ENCODE measurements around the gene ISLR.
A peak's percentile ranks its signal among the peaks of the same experiment; 100 is the strongest.

The ISLR gene

GRCh38 chr15:74208496-74208895 is 35.0 kb downstream of the ISLR start:
- Histone ChIP-seq H3K4me3 (ENCODE audit: low read depth, low read length) (no peak overlapping the region), H3K4me1 (ENCODE audit: control insufficient read depth, insufficient read depth, low read length) (peaks cover 26% of the 10 kb centered on the region), H3K27ac (ENCODE audit: extremely low read depth, low read depth, low read length) (peak overlapping the region; percentile 55; the same call in 1 of the 2 replicates), H3K9me3 (ENCODE audit: control insufficient read depth, insufficient read depth, low read depth, low read length) (no peaks in the 10 kb centered on the region), H3K36me3 (ENCODE audit: control insufficient read depth in 2 of 2, insufficient read depth in 1 of 2, low read length in 2 of 2) (no peaks in the 10 kb centered on the region)
- CTCF ChIA-PET = interaction anchor here (0.7 to 0.9 kb wide), 4 partner anchors 15 to 214 kb away, joined by 3 to 4 read pairs (median 3); no protein-coding TSS in a partner anchor
- TF ChIP-seq KLF9 (tag by site-specific recombination; IDR thresholded peaks at IDR 0.05; ENCODE audit: low read depth) = no peak
- TF ChIP-seq ZNF791 (tag by site-specific recombination; IDR thresholded peaks at IDR 0.05) = 0 out of 2 replicates have a peak, but pooled peaks have one; percentile 28
- TF ChIP-seq ZNF623 (tag by site-specific recombination; IDR thresholded peaks at IDR 0.05) = 0 out of 2 replicates have a peak, but pooled peaks have one; percentile 3
- POLR2A ChIA-PET = interaction anchor here (1.1 to 3.7 kb wide), 4 partner anchors 8 to 31 kb away, joined by 4 to 15 read pairs (median 4); no protein-coding TSS in a partner anchor

GRCh38 chr15:74208901-74209559 is 35.5 kb downstream of the ISLR start:
- ChIA-PET CTCF (interaction anchor here (0.7 to 1.5 kb wide), 5 partner anchors 20 to 517 kb away, joined by 3 to 4 read pairs (median 3); no protein-coding TSS in a partner anchor), POLR2A (interaction anchor here (0.5 to 3.7 kb wide), 5 partner anchors 8 to 32 kb away, joined by 3 to 15 read pairs (median 4); no protein-coding TSS in a partner anchor)
- Histone ChIP-seq H3K36me3 (ENCODE audit: control insufficient read depth in 2 of 2, insufficient read depth in 1 of 2, low read length in 2 of 2) (no peaks in the 10 kb centered on the region), H3K9me3 (ENCODE audit: control insufficient read depth, insufficient read depth, low read depth, low read length) (no peaks in the 10 kb centered on the region), H3K4me1 (ENCODE audit: control insufficient read depth, insufficient read depth, low read length) (peaks cover 20% of the 10 kb centered on the region), H3K27ac (ENCODE audit: extremely low read depth, low read depth, low read length) (peak overlapping the region; percentile 55; the same call in 1 of the 2 replicates), H3K4me3 (ENCODE audit: low read depth, low read length) (no peak overlapping the region)
- TF ChIP-seq ZEB2 (tag by site-specific recombination; IDR thresholded peaks at IDR 0.05) (peak; percentile 47), HOXD13 (CRISPR knock-in tag; IDR thresholded peaks at IDR 0.05; ENCODE audit: borderline replicate concordance) (no peak), ZNF692 (tag by site-specific recombination; IDR thresholded peaks at IDR 0.05) (peak; percentile 96), ZBTB8A (tag by site-specific recombination; IDR thresholded peaks at IDR 0.05) (peak; percentile 56), IKZF3 (tag by site-specific recombination; IDR thresholded peaks at IDR 0.05) (no peak), GLIS2 (tag by site-specific recombination; IDR thresholded peaks at IDR 0.05) (peak; percentile 61), EGR2 (tag by site-specific recombination; IDR thresholded peaks at IDR 0.05; ENCODE audit: low read depth) (peak; percentile 14; the same call in 1 of the 2 replicates), ZNF155 (tag by site-specific recombination; IDR thresholded peaks at IDR 0.05) (no peak), PATZ1 (tag by site-specific recombination; IDR thresholded peaks at IDR 0.05) (peak; percentile 85), ZNF335 (tag by site-specific recombination; conservative IDR thresholded peaks at IDR 0.05) (peak; percentile 18; the same call in 1 of the 2 replicates), SP2 (tag by site-specific recombination; IDR thresholded peaks at IDR 0.05) (no peak), ZFHX2 (tag by site-specific recombination; conservative IDR thresholded peaks at IDR 0.05) (peak; percentile 38), WT1 (tag by site-specific recombination; IDR thresholded peaks at IDR 0.05) (0 out of 2 replicates have a peak, but pooled peaks have one; percentile 9), ZNF394 (tag by site-specific recombination; IDR thresholded peaks at IDR 0.05; ENCODE audit: borderline replicate concordance) (peak; percentile 67; the same call in 1 of the 2 replicates), PRDM10 (tag by site-specific recombination; IDR thresholded peaks at IDR 0.05) (peak; percentile 73), ZXDB (tag by site-specific recombination; IDR thresholded peaks at IDR 0.05) (peak; percentile 87), ZIC2 (tag by site-specific recombination; IDR thresholded peaks at IDR 0.05) (peak; percentile 95), ZNF645 (tag by site-specific recombination; IDR thresholded peaks at IDR 0.05) (no peak), ZNF10 (tag by site-specific recombination; IDR thresholded peaks at IDR 0.05) (peak; percentile 75), GLIS1 (tag by site-specific recombination; IDR thresholded peaks at IDR 0.05) (peak; percentile 99), ZFP69B (tag by site-specific recombination; IDR thresholded peaks at IDR 0.05) (peak; percentile 86), ZNF548 (tag by site-specific recombination; IDR thresholded peaks at IDR 0.05) (no peak), KLF16 (tag by site-specific recombination; IDR thresholded peaks at IDR 0.05) (0 out of 2 replicates have a peak, but pooled peaks have one; percentile 14), ZNF248 (tag by site-specific recombination; IDR thresholded peaks at IDR 0.05) (no peak)

Data from HEK293 (cell line).